IPS-NIHi7 (cell line): ENCODE data around the gene PPP2R5B.

Experiments
- DNase-seq: peaks from one replicate; pipeline ENCODE4 v3.0.0; 2012; ENCODE audit warnings: mixed read lengths; ENCODE audit errors: extremely low spot score

The PPP2R5B gene

GRCh38 chr11:64906314-64906635, 18.2 kb upstream of the PPP2R5B start:
- DNase-seq, result no peak

GRCh38 chr11:64908766-64909165, 15.7 kb upstream of the PPP2R5B start:
- DNase-seq, result no peak

GRCh38 chr11:64909653-64910343, 14.7 kb upstream of the PPP2R5B start:
- DNase-seq, result no peak

GRCh38 chr11:64910451-64911093, 13.9 kb upstream of the PPP2R5B start:
- DNase-seq, result no peak

- DNase-seq, result no peak
Observed at GRCh38 chr11:64911142-64911541, 13.3 kb upstream of the PPP2R5B start.

GRCh38 chr11:64911689-64912088, 12.8 kb upstream of the PPP2R5B start:
- DNase-seq, result no peak

- no peak for DNase-seq
Observed at GRCh38 chr11:64913171-64913727, 11.2 kb upstream of the PPP2R5B start.

- no peak for DNase-seq
Observed at GRCh38 chr11:64914123-64914522, 10.4 kb upstream of the PPP2R5B start.

- no peak for DNase-seq
Observed at GRCh38 chr11:64915376-64915887, 9.1 kb upstream of the PPP2R5B start.

GRCh38 chr11:64916040-64916774, 8.3 kb upstream of the PPP2R5B start:
- peak; percentile 65 for DNase-seq

- peak; percentile 99 for DNase-seq
Observed at GRCh38 chr11:64916775-64917662, 7.5 kb upstream of the PPP2R5B start, which contains the start of gene ATG2A. Gene ATG2A, minus strand, starts transcription at chr11:64917209. Its CDS starts 74 bp downstream, at chr11:64917135.

- no peak for DNase-seq
Observed at GRCh38 chr11:64917663-64917995, 6.9 kb upstream of the PPP2R5B start.

GRCh38 chr11:64918017-64918416, 6.5 kb upstream of the PPP2R5B start:
- no peak for DNase-seq

- no peak for DNase-seq
Observed at GRCh38 chr11:64919627-64920026, 4.9 kb upstream of the PPP2R5B start.

- DNase-seq, result no peak
Observed at GRCh38 chr11:64920124-64920523, 4.4 kb upstream of the PPP2R5B start.

- DNase-seq, result no peak
Observed at GRCh38 chr11:64921384-64921783, 3.1 kb upstream of the PPP2R5B start.

GRCh38 chr11:64923151-64923661, 1.3 kb upstream of the PPP2R5B start:
- no peak for DNase-seq

- DNase-seq, result peak; percentile 35
Observed at GRCh38 chr11:64924910-64925284, 408 bp downstream of the PPP2R5B start.

- DNase-seq, result no peak
Observed at GRCh38 chr11:64925536-64926436, 1.3 kb downstream of the PPP2R5B start.

- DNase-seq, result no peak
Observed at GRCh38 chr11:64926689-64927088, 2.2 kb downstream of the PPP2R5B start.
